Thyroid gland (tissue), 4 donors: ENCODE measurements around the gene GTPBP1.

ENCODE experiments used
- CTCF ChIP-seq, 6 experiments: fragments of 200-600 bp in 3 of 6; fragments of 450-650 bp in 3 of 6; sonication (generic) in 3 of 6; IDR thresholded peaks; one replicate each; pipeline ENCODE4 v1.5.1; 2016 to 2019; ENCODE audit warnings: antibody characterized with exemption in 6 of 6, mild to moderate bottlenecking in 2 of 6, inconsistent platforms in 1 of 6, moderate library complexity in 1 of 6
- POLR2A ChIP-seq, 2 donors: fragments of 450-650 bp; IDR thresholded peaks; one replicate each; pipeline ENCODE4 v1.6.1; 2017; ENCODE audit warnings: antibody characterized with exemption in 2 of 2, mild to moderate bottlenecking in 2 of 2, moderate library complexity in 1 of 2

- TF ChIP-seq POLR2A (IDR thresholded peaks at IDR 0.05) = no peak
- TF ChIP-seq CTCF (IDR thresholded peaks at IDR 0.05) = no peak
Observed at GRCh38 chr22:38727530-38728451, 22.0 kb downstream of the GTPBP1 start.
